A549 (cell line): ENCODE results near the gene TMEM108.

Experiments
- CEBPB ChIP-seq, 2 experiments: fragments of >200 bp in 1 of 2; sonication (Bioruptor Twin) in 1 of 2; formaldehyde crosslinking in 1 of 2; IDR thresholded peaks; 2 replicates each; pipeline ENCODE4 v1.6.1; 2012 to 2016
- EP300 ChIP-seq, 2 experiments: fragments of >200 bp; sonication (Bioruptor Twin); formaldehyde crosslinking; IDR thresholded peaks; 2 replicates in 1 of 2; 3 replicates in 1 of 2; pipeline ENCODE4 v1.6.1; 2016 to 2017
- ESRRA ChIP-seq: fragments of 150-350 bp; IDR thresholded peaks from 2 replicates; pipeline ENCODE4 v1.6.1; 2014; ENCODE audit warnings: mild to moderate bottlenecking, low read length, borderline replicate concordance
- HDAC2 ChIP-seq: fragments of 200-600 bp; sonication (generic); IDR thresholded peaks from 2 replicates; pipeline ENCODE4 v1.6.1; 2016
- MAZ ChIP-seq: fragments of 150-350 bp; IDR thresholded peaks from 2 replicates; pipeline ENCODE4 v1.6.1; 2014; ENCODE audit warnings: antibody characterized with exemption, low read depth, low read length, borderline replicate concordance
- POLR2A ChIP-seq: IDR thresholded peaks from 2 replicates; pipeline ENCODE4 v1.6.1; 2012; ENCODE audit warnings: mild to moderate bottlenecking, low read length
- SREBF2 ChIP-seq: fragments of 450-650 bp; IDR thresholded peaks from 2 replicates; pipeline ENCODE4 v1.6.1; 2014; ENCODE audit warnings: mild to moderate bottlenecking, moderate library complexity
- ZSCAN20 ChIP-seq: fragments of 250-450 bp; sonication (Bioruptor Pico); IDR thresholded peaks from 2 replicates; pipeline ENCODE4 v1.8.0; 2022; ENCODE audit warnings: mild to moderate bottlenecking, moderate library complexity
- TF ChIP-seq, protein P1 (sequence below): fragments of >200 bp; sonication (Bioruptor Twin); formaldehyde crosslinking; IDR thresholded peaks from 3 replicates; pipeline ENCODE4 v1.5.1; 2016
- TF ChIP-seq, protein P2 (sequence below): fragments of 250-450 bp; sonication (Bioruptor Pico); IDR thresholded peaks from 2 replicates; pipeline ENCODE4 v1.5.0; 2020; ENCODE audit warnings: low read depth, mild to moderate bottlenecking, moderate library complexity
- TF ChIP-seq, protein P3 (sequence below): IDR thresholded peaks from 2 replicates; pipeline ENCODE4 v1.6.1; 2012
- TF ChIP-seq, protein P4 (sequence below): fragments of 200-600 bp; sonication (generic); IDR thresholded peaks from 2 replicates; pipeline ENCODE4 v1.6.1; 2016; ENCODE audit warnings: antibody characterized with exemption, mild to moderate bottlenecking, moderate library complexity
- TF ChIP-seq, protein P5 (sequence below): IDR thresholded peaks from 2 replicates; pipeline ENCODE4 v1.6.1; 2012

DNA sequence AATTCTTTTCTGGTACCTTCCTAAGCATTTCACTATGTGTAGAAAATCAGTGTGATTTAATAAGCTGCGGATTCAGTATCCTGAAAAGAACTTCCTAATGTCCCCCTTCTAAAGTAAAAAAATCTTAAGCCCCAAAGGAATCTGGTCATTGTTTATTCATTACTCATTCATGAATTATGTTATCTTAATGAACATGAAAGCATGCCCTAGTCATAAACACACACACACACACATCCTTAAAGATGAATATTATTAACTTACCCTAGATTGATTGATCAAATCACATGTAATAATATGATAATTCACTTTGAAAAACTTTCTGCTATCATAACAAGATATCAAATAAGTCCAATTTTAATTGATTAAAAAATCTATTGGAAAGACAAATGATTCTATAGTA lies 265.2 kb downstream of the TMEM108 start:
- TF ChIP-seq, protein P1, sequence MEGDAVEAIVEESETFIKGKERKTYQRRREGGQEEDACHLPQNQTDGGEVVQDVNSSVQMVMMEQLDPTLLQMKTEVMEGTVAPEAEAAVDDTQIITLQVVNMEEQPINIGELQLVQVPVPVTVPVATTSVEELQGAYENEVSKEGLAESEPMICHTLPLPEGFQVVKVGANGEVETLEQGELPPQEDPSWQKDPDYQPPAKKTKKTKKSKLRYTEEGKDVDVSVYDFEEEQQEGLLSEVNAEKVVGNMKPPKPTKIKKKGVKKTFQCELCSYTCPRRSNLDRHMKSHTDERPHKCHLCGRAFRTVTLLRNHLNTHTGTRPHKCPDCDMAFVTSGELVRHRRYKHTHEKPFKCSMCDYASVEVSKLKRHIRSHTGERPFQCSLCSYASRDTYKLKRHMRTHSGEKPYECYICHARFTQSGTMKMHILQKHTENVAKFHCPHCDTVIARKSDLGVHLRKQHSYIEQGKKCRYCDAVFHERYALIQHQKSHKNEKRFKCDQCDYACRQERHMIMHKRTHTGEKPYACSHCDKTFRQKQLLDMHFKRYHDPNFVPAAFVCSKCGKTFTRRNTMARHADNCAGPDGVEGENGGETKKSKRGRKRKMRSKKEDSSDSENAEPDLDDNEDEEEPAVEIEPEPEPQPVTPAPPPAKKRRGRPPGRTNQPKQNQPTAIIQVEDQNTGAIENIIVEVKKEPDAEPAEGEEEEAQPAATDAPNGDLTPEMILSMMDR = no peak
- TF ChIP-seq, protein P2, sequence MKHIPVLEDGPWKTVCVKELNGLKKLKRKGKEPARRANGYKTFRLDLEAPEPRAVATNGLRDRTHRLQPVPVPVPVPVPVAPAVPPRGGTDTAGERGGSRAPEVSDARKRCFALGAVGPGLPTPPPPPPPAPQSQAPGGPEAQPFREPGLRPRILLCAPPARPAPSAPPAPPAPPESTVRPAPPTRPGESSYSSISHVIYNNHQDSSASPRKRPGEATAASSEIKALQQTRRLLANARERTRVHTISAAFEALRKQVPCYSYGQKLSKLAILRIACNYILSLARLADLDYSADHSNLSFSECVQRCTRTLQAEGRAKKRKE (CRISPR knock-in tag) = no peak
- TF ChIP-seq, protein P3, sequence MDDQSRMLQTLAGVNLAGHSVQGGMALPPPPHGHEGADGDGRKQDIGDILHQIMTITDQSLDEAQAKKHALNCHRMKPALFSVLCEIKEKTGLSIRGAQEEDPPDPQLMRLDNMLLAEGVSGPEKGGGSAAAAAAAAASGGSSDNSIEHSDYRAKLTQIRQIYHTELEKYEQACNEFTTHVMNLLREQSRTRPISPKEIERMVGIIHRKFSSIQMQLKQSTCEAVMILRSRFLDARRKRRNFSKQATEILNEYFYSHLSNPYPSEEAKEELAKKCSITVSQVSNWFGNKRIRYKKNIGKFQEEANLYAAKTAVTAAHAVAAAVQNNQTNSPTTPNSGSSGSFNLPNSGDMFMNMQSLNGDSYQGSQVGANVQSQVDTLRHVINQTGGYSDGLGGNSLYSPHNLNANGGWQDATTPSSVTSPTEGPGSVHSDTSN = no peak
- TF ChIP-seq POLR2A (no peak), HDAC2 (no peak), CEBPB (IDR thresholded peaks at IDR 0.05) (no peak), EP300 (IDR thresholded peaks at IDR 0.05) (no peak), SREBF2 (no peak), ESRRA (no peak), MAZ (no peak), ZSCAN20 (no peak)
- TF ChIP-seq, protein P4, sequence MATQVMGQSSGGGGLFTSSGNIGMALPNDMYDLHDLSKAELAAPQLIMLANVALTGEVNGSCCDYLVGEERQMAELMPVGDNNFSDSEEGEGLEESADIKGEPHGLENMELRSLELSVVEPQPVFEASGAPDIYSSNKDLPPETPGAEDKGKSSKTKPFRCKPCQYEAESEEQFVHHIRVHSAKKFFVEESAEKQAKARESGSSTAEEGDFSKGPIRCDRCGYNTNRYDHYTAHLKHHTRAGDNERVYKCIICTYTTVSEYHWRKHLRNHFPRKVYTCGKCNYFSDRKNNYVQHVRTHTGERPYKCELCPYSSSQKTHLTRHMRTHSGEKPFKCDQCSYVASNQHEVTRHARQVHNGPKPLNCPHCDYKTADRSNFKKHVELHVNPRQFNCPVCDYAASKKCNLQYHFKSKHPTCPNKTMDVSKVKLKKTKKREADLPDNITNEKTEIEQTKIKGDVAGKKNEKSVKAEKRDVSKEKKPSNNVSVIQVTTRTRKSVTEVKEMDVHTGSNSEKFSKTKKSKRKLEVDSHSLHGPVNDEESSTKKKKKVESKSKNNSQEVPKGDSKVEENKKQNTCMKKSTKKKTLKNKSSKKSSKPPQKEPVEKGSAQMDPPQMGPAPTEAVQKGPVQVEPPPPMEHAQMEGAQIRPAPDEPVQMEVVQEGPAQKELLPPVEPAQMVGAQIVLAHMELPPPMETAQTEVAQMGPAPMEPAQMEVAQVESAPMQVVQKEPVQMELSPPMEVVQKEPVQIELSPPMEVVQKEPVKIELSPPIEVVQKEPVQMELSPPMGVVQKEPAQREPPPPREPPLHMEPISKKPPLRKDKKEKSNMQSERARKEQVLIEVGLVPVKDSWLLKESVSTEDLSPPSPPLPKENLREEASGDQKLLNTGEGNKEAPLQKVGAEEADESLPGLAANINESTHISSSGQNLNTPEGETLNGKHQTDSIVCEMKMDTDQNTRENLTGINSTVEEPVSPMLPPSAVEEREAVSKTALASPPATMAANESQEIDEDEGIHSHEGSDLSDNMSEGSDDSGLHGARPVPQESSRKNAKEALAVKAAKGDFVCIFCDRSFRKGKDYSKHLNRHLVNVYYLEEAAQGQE = no peak
- TF ChIP-seq, protein P5, sequence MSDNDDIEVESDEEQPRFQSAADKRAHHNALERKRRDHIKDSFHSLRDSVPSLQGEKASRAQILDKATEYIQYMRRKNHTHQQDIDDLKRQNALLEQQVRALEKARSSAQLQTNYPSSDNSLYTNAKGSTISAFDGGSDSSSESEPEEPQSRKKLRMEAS = no peak
